SK-N-SH (cell line): ENCODE measurements around the gene BGN. TPM values are rescaled to one million over a fixed set of nuclear protein-coding genes. Genes with fewer than 3 reads are reported as not detected.

ENCODE experiments used
- CTCF ChIA-PET: fragments of 300-600, 350-600 bp; formaldehyde crosslinking; extraction: SDS; loops from one replicate; lab custom pipeline; 2021; lab: Yijun Ruan, JAX
- POLR2A ChIA-PET: fragments of 350-600 bp; sonication (Branson Sonifier 250); formaldehyde crosslinking; extraction: SDS; loops from one replicate; lab custom pipeline; 2020; ENCODE audit warnings: antibody characterized with exemption, inconsistent platforms; lab: Yijun Ruan, JAX
- DNase-seq: peaks from one replicate; pipeline ENCODE4 v3.0.0; 2012
- H2AFZ ChIP-seq: fragments of 200-600 bp; sonication (generic); 2 replicates; pipeline ENCODE4 v1.8.1; 2016; ENCODE audit warnings: antibody characterized with exemption, mild to moderate bottlenecking, low read depth
- H3F3A ChIP-seq: fragments of 200-600 bp; sonication (generic); replicated peaks from 2 replicates; pipeline ENCODE3; 2016; ENCODE audit warnings: antibody characterized with exemption, mild to moderate bottlenecking; ENCODE audit not compliant: insufficient read depth
- H3K27ac ChIP-seq, 2 experiments: fragments of 200-500 bp in 1 of 2; fragments of 200-600 bp in 1 of 2; sonication (Bioruptor generic) in 1 of 2; sonication (generic), shearing (Covaris generic) in 1 of 2; 2 replicates each; pipeline versions ENCODE4 v1.5.1 to v1.6.1; 2014 to 2016; ENCODE audit warnings: low read depth in 2 of 2, inconsistent platforms in 1 of 2, low read length in 1 of 2, mild to moderate bottlenecking in 1 of 2, mixed read lengths in 1 of 2
- H3K27me3 ChIP-seq: fragments of 200-600 bp; sonication (generic), shearing (Covaris generic); 2 replicates; pipeline ENCODE4 v1.6.1; 2016; ENCODE audit warnings: mixed run types; ENCODE audit not compliant: insufficient read depth
- H3K36me3 ChIP-seq, 2 experiments: fragments of 200-500 bp in 1 of 2; fragments of 200-600 bp in 1 of 2; sonication (Bioruptor generic) in 1 of 2; sonication (generic) in 1 of 2; replicated peaks in 1 of 2; 2 replicates each; pipeline versions ENCODE3 to v1.5.1; 2014 to 2016; ENCODE audit warnings: low read length in 1 of 2, mild to moderate bottlenecking in 1 of 2; ENCODE audit not compliant: insufficient read depth in 2 of 2, control insufficient read depth in 1 of 2
- H3K4me1 ChIP-seq, 2 experiments: fragments of 200-500 bp in 1 of 2; fragments of 200-600 bp in 1 of 2; sonication (Bioruptor generic) in 1 of 2; sonication (generic), shearing (Covaris generic) in 1 of 2; 2 replicates each; pipeline versions ENCODE4 v1.5.1 to v1.6.1; 2014 to 2016; ENCODE audit warnings: low read depth in 1 of 2, low read length in 1 of 2, mixed run types in 1 of 2; ENCODE audit not compliant: insufficient read depth in 2 of 2, control insufficient read depth in 1 of 2
- H3K4me2 ChIP-seq: fragments of 200-600 bp; sonication (generic), shearing (Covaris generic); 2 replicates; pipeline ENCODE4 v1.6.1; 2017; ENCODE audit warnings: mixed run types
- H3K4me3 ChIP-seq, 2 experiments: fragments of 200-500 bp in 1 of 2; fragments of 200-600 bp in 1 of 2; sonication (Bioruptor generic) in 1 of 2; sonication (generic), shearing (Covaris generic) in 1 of 2; 2 replicates each; pipeline versions ENCODE4 v1.5.1 to v1.8.1; 2014 to 2016; ENCODE audit warnings: low read depth in 2 of 2, inconsistent platforms in 1 of 2, low read length in 1 of 2, mild to moderate bottlenecking in 1 of 2, mixed read lengths in 1 of 2, moderate library complexity in 1 of 2
- H3K79me2 ChIP-seq: fragments of 200-600 bp; sonication (generic); 2 replicates; pipeline ENCODE4 v1.8.1; 2017; ENCODE audit warnings: mild to moderate bottlenecking; ENCODE audit not compliant: insufficient read depth
- H3K9ac ChIP-seq: fragments of 200-600 bp; sonication (generic); 2 replicates; pipeline ENCODE4 v1.6.1; 2017; ENCODE audit warnings: mixed run types
- H3K9me2 ChIP-seq: fragments of 200-600 bp; sonication (generic); 2 replicates; pipeline ENCODE4 v1.6.1; 2017; ENCODE audit warnings: mixed run types
- H3K9me3 ChIP-seq: fragments of 200-600 bp; sonication (generic); 2 replicates; pipeline ENCODE4 v1.6.1; 2017; ENCODE audit warnings: mixed run types, mild to moderate bottlenecking, moderate library complexity
- H4K20me1 ChIP-seq: fragments of 200-600 bp; sonication (generic); 2 replicates; pipeline ENCODE4 v1.6.1; 2017; ENCODE audit warnings: mild to moderate bottlenecking, mixed run types; ENCODE audit not compliant: insufficient read depth
- CHD2 ChIP-seq: fragments of 150-350 bp; IDR thresholded peaks from 2 replicates; pipeline ENCODE4 v1.6.1; 2018; ENCODE audit warnings: low read length; ENCODE audit not compliant: partially characterized antibody
- CTCF ChIP-seq: fragments of 200-600 bp; sonication (generic); IDR thresholded peaks from 2 replicates; pipeline ENCODE4 v1.6.1; 2017; ENCODE audit warnings: antibody characterized with exemption, mild to moderate bottlenecking, moderate library complexity
- FOXM1 ChIP-seq: IDR thresholded peaks from 2 replicates; pipeline ENCODE4 v1.4.0; 2012; ENCODE audit warnings: low read depth, mild to moderate bottlenecking
- GABPA ChIP-seq: IDR thresholded peaks from 2 replicates; pipeline ENCODE4 v1.4.0; 2012; ENCODE audit warnings: low read depth, mild to moderate bottlenecking
- GATA2 ChIP-seq: sonication (generic); formaldehyde crosslinking; IDR thresholded peaks from 2 replicates; pipeline ENCODE4 v1.5.0; 2020; ENCODE audit warnings: mild to moderate bottlenecking, missing genetic modification reagents
- MEF2A ChIP-seq: IDR thresholded peaks from 2 replicates; pipeline ENCODE4 v1.4.0; 2012; ENCODE audit warnings: low read depth, borderline replicate concordance
- MXI1 ChIP-seq: IDR thresholded peaks from 2 replicates; pipeline ENCODE4 v1.6.1; 2012; ENCODE audit warnings: mild to moderate bottlenecking, low read depth, low read length, improper control_type of control experiment
- NFIC ChIP-seq: IDR thresholded peaks from 2 replicates; pipeline ENCODE4 v1.4.0; 2012; ENCODE audit warnings: borderline replicate concordance
- NRF1 ChIP-seq: IDR thresholded peaks from 2 replicates; pipeline ENCODE4 v1.6.1; 2012; ENCODE audit warnings: low read depth, mild to moderate bottlenecking, low read length
- RCOR1 ChIP-seq: fragments of 150-350 bp; IDR thresholded peaks from 2 replicates; pipeline ENCODE4 v1.6.1; 2017; ENCODE audit warnings: antibody characterized with exemption, low read length
- RXRA ChIP-seq: IDR thresholded peaks from 2 replicates; pipeline ENCODE4 v1.4.0; 2012; ENCODE audit warnings: low read depth, mild to moderate bottlenecking, borderline replicate concordance
- SIN3A ChIP-seq: IDR thresholded peaks from 2 replicates; pipeline ENCODE4 v1.6.1; 2012; ENCODE audit warnings: low read depth, mild to moderate bottlenecking, low read length, moderate library complexity, borderline replicate concordance
- TCF12 ChIP-seq: IDR thresholded peaks from 2 replicates; pipeline ENCODE4 v1.4.0; 2012
- TEAD4 ChIP-seq: IDR thresholded peaks from 2 replicates; pipeline ENCODE4 v1.4.0; 2012; ENCODE audit warnings: mild to moderate bottlenecking, borderline replicate concordance; ENCODE audit not compliant: insufficient read depth
- USF1 ChIP-seq: IDR thresholded peaks from 2 replicates; pipeline ENCODE4 v1.4.0; 2012; ENCODE audit warnings: low read depth, borderline replicate concordance
- YY1 ChIP-seq: IDR thresholded peaks from 2 replicates; pipeline ENCODE4 v1.4.0; 2012; ENCODE audit warnings: low read depth, mild to moderate bottlenecking
- WGBS: methylation state at CpG from one replicate; pipeline ENCODE4 v1.1.6; 2017; ENCODE audit warnings: low lambda C conversion rate; 5-methylcytosine and 5-hydroxymethylcytosine counted together
- polyA plus RNA-seq, 3 experiments: library from polyadenylated mRNA; depleted of rRNA; stranded (reverse); fragments of >200 nt; gene quantifications; 2 replicates each; pipeline ENCODE4 v1.2.3, GENCODE V29; 2012
- TF ChIP-seq, protein P1 (sequence below): IDR thresholded peaks from 2 replicates; pipeline ENCODE4 v1.4.0; 2012; ENCODE audit warnings: low read depth, borderline replicate concordance
- TF ChIP-seq, protein P2 (sequence below): IDR thresholded peaks from 2 replicates; pipeline ENCODE4 v1.4.0; 2012; ENCODE audit warnings: low read depth
- TF ChIP-seq, protein P3 (sequence below): fragments of 150-350 bp; IDR thresholded peaks from 2 replicates; pipeline ENCODE4 v1.6.1; 2016; ENCODE audit warnings: mild to moderate bottlenecking, low read depth, low read length

Gene BGN
- polyA plus RNA-seq, 1 of the 3 experiments (the other 2 are of a cell fraction), result 28.9 TPM

DNA sequence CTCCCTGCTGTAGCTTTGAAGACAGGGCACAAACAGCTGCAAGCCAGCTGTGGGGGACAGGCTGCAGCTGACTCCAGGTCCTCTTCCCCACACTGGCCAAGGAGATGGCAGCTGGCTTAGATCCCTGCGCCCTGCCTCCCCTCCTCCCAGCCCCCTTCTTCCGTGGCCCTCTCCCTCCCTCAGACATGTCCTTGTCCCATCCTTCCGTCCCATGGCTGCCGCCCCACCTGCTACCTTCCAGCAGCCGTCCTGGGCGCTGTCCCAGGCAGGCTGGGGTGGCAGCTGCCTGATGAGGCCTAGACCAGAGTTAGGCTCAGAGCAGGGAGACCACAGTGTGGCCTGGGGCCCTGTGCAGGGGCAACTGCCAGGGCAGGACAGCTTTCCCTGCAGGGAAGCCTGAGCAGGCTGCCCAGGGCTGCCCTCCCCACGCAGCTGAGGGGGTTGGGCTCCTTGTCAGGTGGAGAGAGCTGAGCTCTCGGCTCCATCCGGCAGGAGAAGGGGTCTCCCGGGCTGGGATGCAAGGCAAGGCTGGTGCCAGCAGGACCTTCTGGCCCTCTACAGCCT, 3.3 kb upstream of the BGN start:
- peak; percentile 66 for DNase-seq
- H3K27ac ChIP-seq, result peak overlapping the region in 1 of 2 experiments; percentile 77; a peak in 2 of 4 replicates
- POLR2A ChIA-PET, result interaction anchor here (0.6 to 2.4 kb wide), 4 partner anchors 14 to 400 kb away, joined by 3 to 13 read pairs (median 3); no protein-coding TSS in a partner anchor

More for the DNA sequence above, 3.3 kb upstream of the BGN start:
- no peaks in the 10 kb centered on the region for H4K20me1 ChIP-seq
- H3K9me2 ChIP-seq, result no peaks in the 10 kb centered on the region
- CTCF ChIA-PET, result interaction anchor here (1.5 to 7.0 kb wide), 5 partner anchors 11 to 31 kb away, joined by 3 to 70 read pairs (median 13); partner anchors contain the start of gene HAUS7
- peak overlapping the region; percentile 28; the same call in 1 of the 2 replicates for H3K4me2 ChIP-seq
- peaks cover 5% of the 10 kb centered on the region for H3F3A ChIP-seq
- WGBS, result 67% methylated on average over 6 of the region's 10 CpGs
- H3K4me3 ChIP-seq, result no peak overlapping the region
- no peaks in the 10 kb centered on the region for H3K79me2 ChIP-seq
- peaks cover 8 to 66% of the 10 kb centered on the region in 2 experiments; a peak in 2 of 4 replicates for H3K4me1 ChIP-seq
- H2AFZ ChIP-seq, result 0 out of 2 replicates have a peak overlapping the region, but pooled peaks have one; percentile 65
- no peak overlapping the region for H3K9ac ChIP-seq
- H3K27me3 ChIP-seq, result no peaks in the 10 kb centered on the region
- no peaks in the 10 kb centered on the region for H3K36me3 ChIP-seq
- H3K9me3 ChIP-seq, result no peaks in the 10 kb centered on the region
- TF ChIP-seq TCF12 (no peak), GABPA (no peak), TEAD4 (no peak), FOXM1 (no peak), NRF1 (no peak), USF1 (no peak), CTCF (no peak), CHD2 (no peak), MEF2A (no peak), MXI1 (no peak), NFIC (no peak), YY1 (no peak), RXRA (no peak), RCOR1 (no peak), GATA2 (no peak), SIN3A (no peak)
- TF ChIP-seq, protein P1, sequence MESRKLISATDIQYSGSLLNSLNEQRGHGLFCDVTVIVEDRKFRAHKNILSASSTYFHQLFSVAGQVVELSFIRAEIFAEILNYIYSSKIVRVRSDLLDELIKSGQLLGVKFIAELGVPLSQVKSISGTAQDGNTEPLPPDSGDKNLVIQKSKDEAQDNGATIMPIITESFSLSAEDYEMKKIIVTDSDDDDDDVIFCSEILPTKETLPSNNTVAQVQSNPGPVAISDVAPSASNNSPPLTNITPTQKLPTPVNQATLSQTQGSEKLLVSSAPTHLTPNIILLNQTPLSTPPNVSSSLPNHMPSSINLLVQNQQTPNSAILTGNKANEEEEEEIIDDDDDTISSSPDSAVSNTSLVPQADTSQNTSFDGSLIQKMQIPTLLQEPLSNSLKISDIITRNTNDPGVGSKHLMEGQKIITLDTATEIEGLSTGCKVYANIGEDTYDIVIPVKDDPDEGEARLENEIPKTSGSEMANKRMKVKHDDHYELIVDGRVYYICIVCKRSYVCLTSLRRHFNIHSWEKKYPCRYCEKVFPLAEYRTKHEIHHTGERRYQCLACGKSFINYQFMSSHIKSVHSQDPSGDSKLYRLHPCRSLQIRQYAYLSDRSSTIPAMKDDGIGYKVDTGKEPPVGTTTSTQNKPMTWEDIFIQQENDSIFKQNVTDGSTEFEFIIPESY, result no peak
- TF ChIP-seq, protein P2, sequence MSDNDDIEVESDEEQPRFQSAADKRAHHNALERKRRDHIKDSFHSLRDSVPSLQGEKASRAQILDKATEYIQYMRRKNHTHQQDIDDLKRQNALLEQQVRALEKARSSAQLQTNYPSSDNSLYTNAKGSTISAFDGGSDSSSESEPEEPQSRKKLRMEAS, result no peak
- TF ChIP-seq, protein P3, sequence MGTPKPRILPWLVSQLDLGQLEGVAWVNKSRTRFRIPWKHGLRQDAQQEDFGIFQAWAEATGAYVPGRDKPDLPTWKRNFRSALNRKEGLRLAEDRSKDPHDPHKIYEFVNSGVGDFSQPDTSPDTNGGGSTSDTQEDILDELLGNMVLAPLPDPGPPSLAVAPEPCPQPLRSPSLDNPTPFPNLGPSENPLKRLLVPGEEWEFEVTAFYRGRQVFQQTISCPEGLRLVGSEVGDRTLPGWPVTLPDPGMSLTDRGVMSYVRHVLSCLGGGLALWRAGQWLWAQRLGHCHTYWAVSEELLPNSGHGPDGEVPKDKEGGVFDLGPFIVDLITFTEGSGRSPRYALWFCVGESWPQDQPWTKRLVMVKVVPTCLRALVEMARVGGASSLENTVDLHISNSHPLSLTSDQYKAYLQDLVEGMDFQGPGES, result no peak
